Neural cell (in vitro differentiated cells): Measurements from ENCODE around the gene SHC1. TPM values are rescaled to one million over a fixed set of nuclear protein-coding genes. Genes with fewer than 3 reads are reported as not detected.

Source experiments
- H2AFZ ChIP-seq: fragments of 200-600, 300-800 bp; sonication (generic), shearing (Covaris generic); 2 replicates; pipeline ENCODE4 v1.6.0; 2014; ENCODE audit warnings: low read depth, mild to moderate bottlenecking, antibody characterized with exemption, low read length, moderate library complexity
- H3F3A ChIP-seq: fragments of 200-600 bp; shearing (Covaris generic); 2 replicates; pipeline ENCODE4 v1.6.1; 2016; ENCODE audit warnings: mild to moderate bottlenecking, moderate library complexity, mixed read lengths, antibody characterized with exemption, low read length; ENCODE audit not compliant: insufficient read depth, poor library complexity, severe bottlenecking
- H3K27ac ChIP-seq: fragments of 200-600, 300-800 bp; sonication (generic), shearing (Covaris generic); 2 replicates; pipeline ENCODE4 v1.5.1; 2014; ENCODE audit warnings: mild to moderate bottlenecking, low read length, moderate library complexity
- H3K27me3 ChIP-seq: fragments of 300-800, 200-600 bp; sonication (generic), shearing (Covaris generic); 2 replicates; pipeline ENCODE4 v1.6.0; 2014; ENCODE audit warnings: mild to moderate bottlenecking, low read depth, low read length, moderate library complexity; ENCODE audit not compliant: insufficient read depth
- H3K36me3 ChIP-seq: fragments of 300-800, 200-600 bp; sonication (generic), shearing (Covaris generic); 2 replicates; pipeline ENCODE4 v1.5.1; 2014; ENCODE audit warnings: mild to moderate bottlenecking, antibody characterized with exemption, low read length, moderate library complexity; ENCODE audit not compliant: insufficient read depth
- H3K4me2 ChIP-seq: fragments of 300-800, 200-600 bp; sonication (generic), shearing (Covaris generic); 2 replicates; pipeline ENCODE4 v1.6.0; 2014; ENCODE audit warnings: mild to moderate bottlenecking, low read length
- H3K4me3 ChIP-seq: fragments of 300-800, 200-600 bp; sonication (generic), shearing (Covaris generic); 2 replicates; pipeline ENCODE4 v1.5.1; 2014; ENCODE audit warnings: mild to moderate bottlenecking, low read length, moderate library complexity
- H3K79me2 ChIP-seq: fragments of 200-600 bp; shearing (Covaris generic); replicated peaks from 2 replicates; pipeline ENCODE4 v1.6.0; 2014; ENCODE audit warnings: mild to moderate bottlenecking, low read length, moderate library complexity; ENCODE audit not compliant: insufficient read depth
- H3K9ac ChIP-seq: fragments of 300-800, 200-600 bp; sonication (generic), shearing (Covaris generic); 2 replicates; pipeline ENCODE4 v1.6.1; 2016; ENCODE audit warnings: mild to moderate bottlenecking, low read length, mixed read lengths
- H3K9me2 ChIP-seq: fragments of 200-600 bp; shearing (Covaris generic); 2 replicates; pipeline ENCODE4 v1.6.1; 2016; ENCODE audit warnings: mild to moderate bottlenecking, low read length, mixed read lengths; ENCODE audit not compliant: insufficient read depth
- H3K9me3 ChIP-seq: fragments of 200-600, 300-800 bp; sonication (generic), shearing (Covaris generic); 2 replicates; pipeline ENCODE4 v1.6.1; 2016; ENCODE audit warnings: mild to moderate bottlenecking, mixed run types, low read length, moderate library complexity, mixed read lengths
- H4K20me1 ChIP-seq: fragments of 200-600 bp; shearing (Covaris generic); 2 replicates; pipeline ENCODE4 v1.6.1; 2016; ENCODE audit warnings: mild to moderate bottlenecking, mixed run types; ENCODE audit not compliant: insufficient read depth
- EP300 ChIP-seq: fragments of 450-650 bp; conservative IDR thresholded peaks from 2 replicates; pipeline ENCODE4 v1.6.1; 2014; ENCODE audit warnings: antibody characterized with exemption, mild to moderate bottlenecking, moderate library complexity; ENCODE audit not compliant: poor library complexity, severe bottlenecking
- EZH2 ChIP-seq: fragments of 200-600, 300-800 bp; shearing (Covaris generic), sonication (generic); IDR thresholded peaks from 2 replicates; pipeline ENCODE4 v1.6.1; 2014; ENCODE audit warnings: antibody characterized with exemption, low read length, borderline replicate concordance, mild to moderate bottlenecking; ENCODE audit not compliant: insufficient read depth, poor library complexity, severe bottlenecking
- MXI1 ChIP-seq: fragments of 450-650 bp; conservative IDR thresholded peaks from 2 replicates; pipeline ENCODE4 v1.6.1; 2014; ENCODE audit warnings: antibody characterized with exemption, mild to moderate bottlenecking; ENCODE audit not compliant: poor library complexity, severe bottlenecking
- POLR2AphosphoS5 ChIP-seq: IDR thresholded peaks from 2 replicates; pipeline ENCODE4 v1.6.1; 2012
- RAD21 ChIP-seq: fragments of 450-650 bp; conservative IDR thresholded peaks from 2 replicates; pipeline ENCODE4 v1.6.1; 2014; ENCODE audit warnings: antibody characterized with exemption, mild to moderate bottlenecking, moderate library complexity
- SMC3 ChIP-seq: fragments of 450-650 bp; conservative IDR thresholded peaks from 2 replicates; pipeline ENCODE4 v1.6.1; 2014; ENCODE audit warnings: antibody characterized with exemption, mild to moderate bottlenecking, moderate library complexity; ENCODE audit not compliant: poor library complexity
- TAF1 ChIP-seq: IDR thresholded peaks from 2 replicates; pipeline ENCODE4 v1.6.1; 2012; ENCODE audit warnings: low read depth
- polyA minus RNA-seq: library from RNA; depleted of rRNA, polyadenylated mRNA; stranded (reverse); fragments of >200 nt; gene quantifications from 2 replicates; pipeline ENCODE4 v1.2.3, GENCODE V29; 2014
- polyA plus RNA-seq: library from polyadenylated mRNA; depleted of rRNA; stranded (reverse); fragments of >200 nt; gene quantifications from 2 replicates; pipeline ENCODE4 v1.2.3, GENCODE V29; 2014
- TF ChIP-seq, protein P1 (sequence below): IDR thresholded peaks from 2 replicates; pipeline ENCODE4 v1.6.1; 2012; ENCODE audit warnings: borderline replicate concordance
- TF ChIP-seq, protein P2 (sequence below): fragments of 450-650 bp; IDR thresholded peaks from 2 replicates; pipeline ENCODE4 v1.5.1; 2014; ENCODE audit warnings: antibody characterized with exemption, mild to moderate bottlenecking, moderate library complexity; ENCODE audit not compliant: poor library complexity, severe bottlenecking

Gene SHC1, protein sequence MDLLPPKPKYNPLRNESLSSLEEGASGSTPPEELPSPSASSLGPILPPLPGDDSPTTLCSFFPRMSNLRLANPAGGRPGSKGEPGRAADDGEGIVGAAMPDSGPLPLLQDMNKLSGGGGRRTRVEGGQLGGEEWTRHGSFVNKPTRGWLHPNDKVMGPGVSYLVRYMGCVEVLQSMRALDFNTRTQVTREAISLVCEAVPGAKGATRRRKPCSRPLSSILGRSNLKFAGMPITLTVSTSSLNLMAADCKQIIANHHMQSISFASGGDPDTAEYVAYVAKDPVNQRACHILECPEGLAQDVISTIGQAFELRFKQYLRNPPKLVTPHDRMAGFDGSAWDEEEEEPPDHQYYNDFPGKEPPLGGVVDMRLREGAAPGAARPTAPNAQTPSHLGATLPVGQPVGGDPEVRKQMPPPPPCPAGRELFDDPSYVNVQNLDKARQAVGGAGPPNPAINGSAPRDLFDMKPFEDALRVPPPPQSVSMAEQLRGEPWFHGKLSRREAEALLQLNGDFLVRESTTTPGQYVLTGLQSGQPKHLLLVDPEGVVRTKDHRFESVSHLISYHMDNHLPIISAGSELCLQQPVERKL
- polyA plus RNA-seq (4.7 and 9.5 TPM in 2 replicates), polyA minus RNA-seq (3.2 and 5.8 TPM in 2 replicates)

DNA sequence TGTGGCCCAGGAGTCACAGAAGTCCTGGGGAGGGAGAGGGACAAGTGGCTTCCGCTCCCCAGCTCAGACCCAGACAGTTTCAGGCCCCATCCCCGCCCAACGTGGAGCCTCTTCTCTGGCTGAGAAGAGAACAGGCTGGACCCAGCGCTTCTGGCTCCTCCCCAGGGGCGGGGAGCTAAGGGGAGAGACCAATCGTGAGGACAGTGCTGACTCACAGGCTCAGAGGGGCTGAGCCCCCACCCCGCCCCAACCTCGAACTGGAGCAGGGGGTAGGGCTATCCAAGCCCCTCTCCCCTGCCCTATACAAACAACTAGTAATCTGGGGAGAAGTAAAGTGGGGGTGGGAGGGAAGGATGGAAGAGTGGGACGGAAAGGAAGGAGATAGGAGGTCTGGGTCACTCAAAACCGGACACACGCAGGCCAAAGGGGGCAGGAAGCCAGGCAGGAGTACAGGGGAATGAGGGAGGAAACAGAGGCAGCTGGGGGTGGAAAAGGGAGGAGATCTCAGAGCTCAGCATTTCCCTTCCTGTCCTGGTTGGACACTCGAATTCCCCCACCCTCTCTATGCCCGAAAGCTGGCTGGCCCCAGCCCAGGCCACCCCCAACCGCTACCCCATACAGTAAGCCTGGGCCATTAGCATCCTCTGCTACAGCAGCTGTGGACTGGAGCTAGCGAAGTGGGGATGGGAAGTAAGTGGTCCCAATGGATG is at the start of gene SHC1:
Gene SHC1, minus strand, starts transcription at position 117 of the 710 bp plus-strand sequence. CDS start 221 bp downstream, outside the sequence.
- Histone ChIP-seq H3K27ac (no peak within 1 kb of the TSS), H3K9ac (peak within 1 kb of the TSS; percentile 41), H3K36me3 (no peaks in the 10 kb centered on the region), H3K4me3 (peak within 1 kb of the TSS; percentile 48), H3K4me2 (peak within 1 kb of the TSS; percentile 35), H3K9me3 (no peaks in the 10 kb centered on the region), H3K79me2 (peaks cover 5% of the 10 kb centered on the region), H3K9me2 (no peaks in the 10 kb centered on the region), H2AFZ (no peak within 1 kb of the TSS), H3F3A (peaks cover 3% of the 10 kb centered on the region), H4K20me1 (no peaks in the 10 kb centered on the region), H3K27me3 (no peaks in the 10 kb centered on the region)
- TF ChIP-seq, protein P1, sequence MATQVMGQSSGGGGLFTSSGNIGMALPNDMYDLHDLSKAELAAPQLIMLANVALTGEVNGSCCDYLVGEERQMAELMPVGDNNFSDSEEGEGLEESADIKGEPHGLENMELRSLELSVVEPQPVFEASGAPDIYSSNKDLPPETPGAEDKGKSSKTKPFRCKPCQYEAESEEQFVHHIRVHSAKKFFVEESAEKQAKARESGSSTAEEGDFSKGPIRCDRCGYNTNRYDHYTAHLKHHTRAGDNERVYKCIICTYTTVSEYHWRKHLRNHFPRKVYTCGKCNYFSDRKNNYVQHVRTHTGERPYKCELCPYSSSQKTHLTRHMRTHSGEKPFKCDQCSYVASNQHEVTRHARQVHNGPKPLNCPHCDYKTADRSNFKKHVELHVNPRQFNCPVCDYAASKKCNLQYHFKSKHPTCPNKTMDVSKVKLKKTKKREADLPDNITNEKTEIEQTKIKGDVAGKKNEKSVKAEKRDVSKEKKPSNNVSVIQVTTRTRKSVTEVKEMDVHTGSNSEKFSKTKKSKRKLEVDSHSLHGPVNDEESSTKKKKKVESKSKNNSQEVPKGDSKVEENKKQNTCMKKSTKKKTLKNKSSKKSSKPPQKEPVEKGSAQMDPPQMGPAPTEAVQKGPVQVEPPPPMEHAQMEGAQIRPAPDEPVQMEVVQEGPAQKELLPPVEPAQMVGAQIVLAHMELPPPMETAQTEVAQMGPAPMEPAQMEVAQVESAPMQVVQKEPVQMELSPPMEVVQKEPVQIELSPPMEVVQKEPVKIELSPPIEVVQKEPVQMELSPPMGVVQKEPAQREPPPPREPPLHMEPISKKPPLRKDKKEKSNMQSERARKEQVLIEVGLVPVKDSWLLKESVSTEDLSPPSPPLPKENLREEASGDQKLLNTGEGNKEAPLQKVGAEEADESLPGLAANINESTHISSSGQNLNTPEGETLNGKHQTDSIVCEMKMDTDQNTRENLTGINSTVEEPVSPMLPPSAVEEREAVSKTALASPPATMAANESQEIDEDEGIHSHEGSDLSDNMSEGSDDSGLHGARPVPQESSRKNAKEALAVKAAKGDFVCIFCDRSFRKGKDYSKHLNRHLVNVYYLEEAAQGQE = no peak
- no peak for TF ChIP-seq RAD21
- no peak for TF ChIP-seq POLR2AphosphoS5
- TF ChIP-seq SMC3 = no peak
- no peak for TF ChIP-seq EZH2

DNA sequence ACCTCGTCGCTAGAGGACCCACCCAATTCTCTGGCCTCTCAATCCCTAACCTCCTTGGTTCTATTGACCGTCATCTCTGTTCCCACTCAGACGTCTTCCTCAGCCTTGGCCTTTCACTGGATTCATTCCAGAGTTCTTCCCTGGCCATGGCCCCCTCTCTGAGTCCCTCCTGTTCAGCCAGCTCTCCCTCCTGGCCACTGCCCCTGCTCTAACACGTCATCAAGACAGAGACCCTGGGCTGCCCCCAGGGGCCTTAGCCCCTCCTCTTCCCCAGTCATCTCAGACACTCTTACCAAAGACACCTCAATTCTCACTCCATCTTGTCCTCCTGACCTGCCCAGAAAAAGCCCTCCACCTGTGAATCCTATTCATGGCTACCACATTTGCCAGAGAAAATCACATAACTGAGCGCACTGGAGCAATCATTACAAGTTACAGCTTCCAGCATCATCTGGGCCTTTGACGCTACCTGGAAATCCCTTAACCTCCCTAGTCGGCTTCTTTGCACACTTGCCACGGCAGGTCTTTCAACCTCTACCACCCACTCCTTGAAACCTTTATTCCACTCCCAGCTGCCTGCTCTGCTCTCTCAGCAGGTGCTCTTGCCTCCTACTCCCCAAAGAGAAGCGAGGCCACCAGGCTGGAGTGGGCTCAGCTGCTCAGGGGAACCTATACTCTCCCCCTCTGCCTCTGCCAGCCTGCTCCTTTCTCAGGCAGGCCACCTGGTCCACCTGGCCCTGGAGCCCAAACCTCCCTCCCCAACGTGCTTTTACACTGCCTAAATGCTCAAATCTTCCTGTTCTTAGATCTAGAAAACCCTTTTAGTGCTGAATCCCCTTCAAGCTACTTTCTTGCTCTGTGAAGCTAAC is 49.1 kb upstream of the SHC1 start:
- no peak overlapping the region for H3K9ac ChIP-seq
- no peak overlapping the region for H3K4me2 ChIP-seq
- TF ChIP-seq EZH2 (no peak), POLR2AphosphoS5 (no peak), EP300 (no peak), SMC3 (no peak), RAD21 (no peak), MXI1 (no peak), TAF1 (no peak)
- TF ChIP-seq, protein P2, sequence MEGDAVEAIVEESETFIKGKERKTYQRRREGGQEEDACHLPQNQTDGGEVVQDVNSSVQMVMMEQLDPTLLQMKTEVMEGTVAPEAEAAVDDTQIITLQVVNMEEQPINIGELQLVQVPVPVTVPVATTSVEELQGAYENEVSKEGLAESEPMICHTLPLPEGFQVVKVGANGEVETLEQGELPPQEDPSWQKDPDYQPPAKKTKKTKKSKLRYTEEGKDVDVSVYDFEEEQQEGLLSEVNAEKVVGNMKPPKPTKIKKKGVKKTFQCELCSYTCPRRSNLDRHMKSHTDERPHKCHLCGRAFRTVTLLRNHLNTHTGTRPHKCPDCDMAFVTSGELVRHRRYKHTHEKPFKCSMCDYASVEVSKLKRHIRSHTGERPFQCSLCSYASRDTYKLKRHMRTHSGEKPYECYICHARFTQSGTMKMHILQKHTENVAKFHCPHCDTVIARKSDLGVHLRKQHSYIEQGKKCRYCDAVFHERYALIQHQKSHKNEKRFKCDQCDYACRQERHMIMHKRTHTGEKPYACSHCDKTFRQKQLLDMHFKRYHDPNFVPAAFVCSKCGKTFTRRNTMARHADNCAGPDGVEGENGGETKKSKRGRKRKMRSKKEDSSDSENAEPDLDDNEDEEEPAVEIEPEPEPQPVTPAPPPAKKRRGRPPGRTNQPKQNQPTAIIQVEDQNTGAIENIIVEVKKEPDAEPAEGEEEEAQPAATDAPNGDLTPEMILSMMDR = no peak
- TF ChIP-seq, protein P1 = no peak
- H3K4me3 ChIP-seq = no peak overlapping the region
- no peak overlapping the region for H2AFZ ChIP-seq
- H4K20me1 ChIP-seq = no peaks in the 10 kb centered on the region
- no peaks in the 10 kb centered on the region for H3F3A ChIP-seq
- H3K27ac ChIP-seq = no peak overlapping the region
- H3K27me3 ChIP-seq = no peaks in the 10 kb centered on the region
- no peaks in the 10 kb centered on the region for H3K36me3 ChIP-seq
- no peaks in the 10 kb centered on the region for H3K79me2 ChIP-seq
- H3K9me3 ChIP-seq = no peaks in the 10 kb centered on the region
- H3K9me2 ChIP-seq = no peaks in the 10 kb centered on the region
